Mesendoderm (in vitro differentiated cells): ENCODE measurements around the gene ARHGAP42.
"Not testable (repeated sequence)": the region's sequence is repeated elsewhere in the genome, so short reads cannot be mapped to it uniquely, and the experiment has no call there.

Experiments
- DNase-seq: peaks from one replicate; pipeline ENCODE4 v3.0.0; 2013
- H2AK5ac ChIP-seq: 2 replicates; pipeline ENCODE4 v1.6.1; 2013; ENCODE audit warnings: low read length, inconsistent platforms
- H2BK120ac ChIP-seq: 2 replicates; pipeline ENCODE4 v1.6.1; 2013; ENCODE audit warnings: low read depth, mild to moderate bottlenecking, low read length, moderate library complexity, mixed read lengths
- H2BK15ac ChIP-seq: replicated peaks from 2 replicates; pipeline ENCODE4 v1.6.1; 2013; ENCODE audit warnings: low read depth, mild to moderate bottlenecking, moderate library complexity
- H2BK5ac ChIP-seq: 2 replicates; pipeline ENCODE4 v1.6.1; 2013; ENCODE audit warnings: low read length, inconsistent platforms
- H3K18ac ChIP-seq: 2 replicates; pipeline ENCODE4 v1.6.1; 2013; ENCODE audit warnings: mild to moderate bottlenecking, low read length, mixed read lengths
- H3K23ac ChIP-seq: one replicate; pipeline ENCODE4 v1.6.1; 2013; ENCODE audit warnings: low read length
- H3K27ac ChIP-seq: 2 replicates; pipeline ENCODE4 v1.5.1; 2013; ENCODE audit warnings: low read depth, mild to moderate bottlenecking, inconsistent platforms, low read length, moderate library complexity
- H3K27me3 ChIP-seq: 2 replicates; pipeline ENCODE4 v1.6.1; 2013; ENCODE audit warnings: low read length, control low read depth, mild to moderate bottlenecking, inconsistent platforms; ENCODE audit not compliant: insufficient read depth, poor library complexity
- H3K36me3 ChIP-seq: 2 replicates; pipeline ENCODE4 v1.6.1; 2013; ENCODE audit warnings: low read length, inconsistent platforms; ENCODE audit not compliant: control insufficient read depth, insufficient read depth
- H3K4ac ChIP-seq: one replicate; pipeline ENCODE4 v1.6.1; 2013; ENCODE audit warnings: low read depth, mild to moderate bottlenecking, low read length, moderate library complexity
- H3K4me1 ChIP-seq: 2 replicates; pipeline ENCODE4 v1.6.1; 2013; ENCODE audit warnings: low read depth, low read length, inconsistent platforms; ENCODE audit not compliant: control insufficient read depth
- H3K4me2 ChIP-seq: 2 replicates; pipeline ENCODE4 v1.6.1; 2013; ENCODE audit warnings: low read length
- H3K4me3 ChIP-seq: 2 replicates; pipeline ENCODE4 v1.5.1; 2013; ENCODE audit warnings: mild to moderate bottlenecking, low read length
- H3K56ac ChIP-seq: one replicate; pipeline ENCODE4 v1.6.1; 2013; ENCODE audit warnings: low read length
- H3K79me1 ChIP-seq: 2 replicates; pipeline ENCODE4 v1.6.1; 2013; ENCODE audit warnings: low read length, inconsistent platforms
- H3K79me2 ChIP-seq: 2 replicates; pipeline ENCODE4 v1.6.1; 2013; ENCODE audit warnings: mild to moderate bottlenecking, low read length; ENCODE audit not compliant: control insufficient read depth, insufficient read depth
- H3K9ac ChIP-seq: 2 replicates; pipeline ENCODE4 v1.6.1; 2013; ENCODE audit warnings: low read length, inconsistent platforms
- H4K5ac ChIP-seq: one replicate; pipeline ENCODE4 v1.6.1; 2013; ENCODE audit warnings: low read length
- H4K8ac ChIP-seq: one replicate; pipeline ENCODE4 v1.6.1; 2013; ENCODE audit warnings: low read depth, mild to moderate bottlenecking, control low read depth, low read length, moderate library complexity
- WGBS: extraction: QIAGEN DNeasy Blood & Tissue Kit; methylation state at CpG from one replicate; pipeline ENCODE4 v1.1.7; 2013; ENCODE audit warnings: low lambda C conversion rate, missing lambda C conversion rate; ENCODE audit not compliant: insufficient coverage; ENCODE audit errors: extremely low coverage; 5-methylcytosine and 5-hydroxymethylcytosine counted together

Gene ARHGAP42

GRCh38 chr11:100641456-100641855 lies 45.6 kb upstream of the ARHGAP42 start:
- Histone ChIP-seq H3K27me3 (no peaks in the 10 kb centered on the region), H3K56ac (no peak overlapping the region), H3K4me3 (no peak overlapping the region), H3K4me1 (peaks cover 2% of the 10 kb centered on the region), H4K5ac (no peak overlapping the region), H3K18ac (no peak overlapping the region), H2BK15ac (no peak overlapping the region), H3K23ac (no peak overlapping the region), H2AK5ac (no peak overlapping the region), H3K36me3 (no peaks in the 10 kb centered on the region), H2BK120ac (no peak overlapping the region), H3K9ac (no peak overlapping the region), H3K79me2 (no peaks in the 10 kb centered on the region), H3K4ac (no peak overlapping the region), H3K27ac (no peak overlapping the region), H4K8ac (no peak overlapping the region), H3K4me2 (no peak overlapping the region), H3K79me1 (no peaks in the 10 kb centered on the region), H2BK5ac (no peak overlapping the region)
- DNase-seq = no peak
- WGBS = no CpG with 5 or more reads among the region's 5 CpGs

- Histone ChIP-seq H3K36me3 (no peaks in the 10 kb centered on the region), H4K5ac (no peak overlapping the region), H3K4ac (no peak overlapping the region), H2BK120ac (no peak overlapping the region), H3K9ac (no peak overlapping the region), H2AK5ac (no peak overlapping the region), H2BK5ac (no peak overlapping the region), H3K27me3 (no peaks in the 10 kb centered on the region), H3K56ac (no peak overlapping the region), H3K4me1 (no peaks in the 10 kb centered on the region), H3K18ac (no peak overlapping the region), H3K4me3 (no peak overlapping the region), H3K4me2 (no peak overlapping the region), H3K79me2 (no peaks in the 10 kb centered on the region), H4K8ac (no peak overlapping the region), H3K79me1 (no peaks in the 10 kb centered on the region), H3K23ac (no peak overlapping the region), H3K27ac (no peak overlapping the region), H2BK15ac (no peak overlapping the region)
- WGBS = no CpG with 5 or more reads among the region's 2 CpGs
- DNase-seq = no peak
Measured at GRCh38 chr11:100646545-100646944, 40.5 kb upstream of the ARHGAP42 start.

GRCh38 chr11:100647861-100648260 lies 39.2 kb upstream of the ARHGAP42 start:
- DNase-seq = no peak
- Histone ChIP-seq H3K27ac (no peak overlapping the region), H3K18ac (no peak overlapping the region), H2AK5ac (no peak overlapping the region), H3K4me1 (no peaks in the 10 kb centered on the region), H2BK5ac (no peak overlapping the region), H3K4ac (no peak overlapping the region), H3K4me2 (no peak overlapping the region), H2BK15ac (no peak overlapping the region), H3K27me3 (no peaks in the 10 kb centered on the region), H3K36me3 (no peaks in the 10 kb centered on the region), H3K79me2 (no peaks in the 10 kb centered on the region), H3K9ac (no peak overlapping the region), H2BK120ac (no peak overlapping the region), H4K8ac (no peak overlapping the region), H3K23ac (no peak overlapping the region), H3K79me1 (no peaks in the 10 kb centered on the region), H3K4me3 (no peak overlapping the region), H4K5ac (no peak overlapping the region), H3K56ac (no peak overlapping the region)
- WGBS = no CpG with 5 or more reads among the region's 4 CpGs

- no peaks in the 10 kb centered on the region for H3K79me1 ChIP-seq
- no peak overlapping the region for H3K56ac ChIP-seq
- no peak overlapping the region for H3K4me3 ChIP-seq
- no peaks in the 10 kb centered on the region for H3K36me3 ChIP-seq
- H4K5ac ChIP-seq = no peak overlapping the region
- no peaks in the 10 kb centered on the region for H3K79me2 ChIP-seq
- DNase-seq = peak; percentile 68
- no peak overlapping the region for H3K18ac ChIP-seq
- H3K23ac ChIP-seq = no peak overlapping the region
- no peak overlapping the region for H2AK5ac ChIP-seq
- no peak overlapping the region for H3K9ac ChIP-seq
- no peak overlapping the region for H3K4ac ChIP-seq
- H3K4me1 ChIP-seq = no peaks in the 10 kb centered on the region
- no peak overlapping the region for H2BK5ac ChIP-seq
- no CpG with 5 or more reads among the region's 1 CpG for WGBS
- no peak overlapping the region for H2BK120ac ChIP-seq
- H3K27me3 ChIP-seq = no peaks in the 10 kb centered on the region
- H2BK15ac ChIP-seq = no peak overlapping the region
- H4K8ac ChIP-seq = no peak overlapping the region
- no peak overlapping the region for H3K4me2 ChIP-seq
- no peak overlapping the region for H3K27ac ChIP-seq
Measured at GRCh38 chr11:100663583-100663982, 23.5 kb upstream of the ARHGAP42 start.

- Histone ChIP-seq H3K9ac (no peak overlapping the region), H3K4me2 (no peak overlapping the region), H3K27ac (no peak overlapping the region), H3K4me3 (no peak overlapping the region), H2AK5ac (no peak overlapping the region), H3K4me1 (no peaks in the 10 kb centered on the region), H4K5ac (no peak overlapping the region), H3K18ac (no peak overlapping the region), H3K23ac (no peak overlapping the region), H4K8ac (no peak overlapping the region), H3K4ac (no peak overlapping the region), H2BK15ac (no peak overlapping the region), H3K27me3 (no peaks in the 10 kb centered on the region), H3K79me1 (no peaks in the 10 kb centered on the region), H3K36me3 (no peaks in the 10 kb centered on the region), H2BK5ac (no peak overlapping the region), H3K56ac (no peak overlapping the region), H3K79me2 (no peaks in the 10 kb centered on the region), H2BK120ac (no peak overlapping the region)
- WGBS = no CpG with 5 or more reads among the region's 4 CpGs
- no peak for DNase-seq
Measured at GRCh38 chr11:100663996-100664395, 23.1 kb upstream of the ARHGAP42 start.

GRCh38 chr11:100666816-100667215 lies 20.3 kb upstream of the ARHGAP42 start:
- H3K56ac ChIP-seq, H3K4me2 ChIP-seq, H2AK5ac ChIP-seq, H2BK120ac ChIP-seq, H2BK15ac ChIP-seq, H3K23ac ChIP-seq, H3K4me3 ChIP-seq, H3K79me2 ChIP-seq, H3K18ac ChIP-seq, H4K8ac ChIP-seq, H3K4me1 ChIP-seq, DNase-seq, H2BK5ac ChIP-seq, H3K27ac ChIP-seq, H3K9ac ChIP-seq, H3K27me3 ChIP-seq, H4K5ac ChIP-seq, H3K36me3 ChIP-seq, H3K79me1 ChIP-seq, H3K4ac ChIP-seq: not testable (repeated sequence)
- no CpG with 5 or more reads among the region's 3 CpGs for WGBS
